HG03460 (cell line): ENCODE data around the gene GLIS1.

Source experiments
- ATAC-seq: cut with Tn5 transposase; IDR thresholded peaks from one replicate; pipeline ENCODE4 v1.9.1; 2021; ENCODE audit not compliant: unreplicated experiment

Gene GLIS1

GRCh38 chr1:53640701-53641075 lies 98.3 kb downstream of the GLIS1 start:
- no peak for ATAC-seq

GRCh38 chr1:53639996-53640700 lies 98.8 kb downstream of the GLIS1 start:
- no peak for ATAC-seq

GRCh38 chr1:53639251-53639763 lies 99.7 kb downstream of the GLIS1 start:
- no peak for ATAC-seq

- ATAC-seq, result no peak
Observed at GRCh38 chr1:53638360-53639035, 100.5 kb downstream of the GLIS1 start.

- no peak for ATAC-seq
Observed at GRCh38 chr1:53637511-53638359, 101.2 kb downstream of the GLIS1 start.

GRCh38 chr1:53636621-53637171 lies 102.3 kb downstream of the GLIS1 start:
- ATAC-seq, result no peak

GRCh38 chr1:53634571-53634979 lies 104.4 kb downstream of the GLIS1 start:
- ATAC-seq, result no peak

GRCh38 chr1:53633073-53633704 lies 105.8 kb downstream of the GLIS1 start:
- no peak for ATAC-seq

GRCh38 chr1:53631622-53632310 lies 107.2 kb downstream of the GLIS1 start:
- no peak for ATAC-seq

GRCh38 chr1:53629101-53629691 lies 109.8 kb downstream of the GLIS1 start:
- ATAC-seq, result no peak

GRCh38 chr1:53628286-53628955 lies 110.5 kb downstream of the GLIS1 start:
- ATAC-seq, result no peak

GRCh38 chr1:53627666-53628065 lies 111.3 kb downstream of the GLIS1 start:
- no peak for ATAC-seq

- ATAC-seq, result no peak
Observed at GRCh38 chr1:53627031-53627430, 111.9 kb downstream of the GLIS1 start.

- ATAC-seq, result no peak
Observed at GRCh38 chr1:53626616-53627015, 112.3 kb downstream of the GLIS1 start.

GRCh38 chr1:53625766-53626520 lies 113.0 kb downstream of the GLIS1 start:
- ATAC-seq, result no peak

- no peak for ATAC-seq
Observed at GRCh38 chr1:53625049-53625448, 113.9 kb downstream of the GLIS1 start.

GRCh38 chr1:53622531-53622930 lies 116.4 kb downstream of the GLIS1 start:
- no peak for ATAC-seq

GRCh38 chr1:53621144-53621543 lies 117.8 kb downstream of the GLIS1 start:
- ATAC-seq, result no peak
